Upper lobe of right lung (tissue), 1 donor: ENCODE data around the gene TPRN. TPM values are rescaled to one million over a fixed set of nuclear protein-coding genes. Genes with fewer than 3 reads are reported as not detected.
A peak's percentile ranks its signal among the peaks of the same experiment; 100 is the strongest.

ENCODE experiments used
- ATAC-seq: fragments of 200-7000 bp; cut with Tn5 transposase; one replicate; pipeline ENCODE4 v1.9.1; 2020; ENCODE audit warnings: mild to moderate bottlenecking, moderate library complexity
- DNase-seq: peaks from one replicate; pipeline ENCODE4 v3.0.0-alpha.2; 2020
- H3K27ac ChIP-seq: fragments of 200-600 bp; one replicate; pipeline ENCODE4 v1.8.0; 2022
- H3K27me3 ChIP-seq: fragments of 200-600 bp; one replicate; pipeline ENCODE4 v1.8.0; 2022; ENCODE audit warnings: mild to moderate bottlenecking
- H3K36me3 ChIP-seq: fragments of 200-600 bp; one replicate; pipeline ENCODE4 v1.8.0; 2022
- H3K4me1 ChIP-seq: fragments of 200-600 bp; one replicate; pipeline ENCODE4 v1.8.0; 2022
- H3K4me3 ChIP-seq: fragments of 200-600 bp; one replicate; pipeline ENCODE4 v1.8.0; 2022; ENCODE audit warnings: mild to moderate bottlenecking
- H3K9me3 ChIP-seq: fragments of 200-600 bp; one replicate; pipeline ENCODE4 v1.8.0; 2022
- CTCF ChIP-seq: fragments of 200-600 bp; IDR thresholded peaks from one replicate; pipeline ENCODE4 v1.8.0; 2022; ENCODE audit warnings: antibody characterized with exemption
- intact Hi-C: fragments of 100-400 bp; cut with DNase I; formaldehyde crosslinking; loops from one replicate; pipeline ENCODE4 v1.11.0; 2022
- total RNA-seq: library from RNA; stranded (reverse); fragmentation: NEBNext Ultra II Directional; extraction: Animal tissue kit (Norgen Biotek cat#: 25700); gene quantifications from one replicate; pipeline ENCODE4 v1.2.1, GENCODE V29; 2021
- donor health status: DM: no; HTN: yes; CAD: no; lungs with severe emphysema.

The TPRN gene
- total RNA-seq, 1 donor from 2014 or later = 22.3 TPM

DNA sequence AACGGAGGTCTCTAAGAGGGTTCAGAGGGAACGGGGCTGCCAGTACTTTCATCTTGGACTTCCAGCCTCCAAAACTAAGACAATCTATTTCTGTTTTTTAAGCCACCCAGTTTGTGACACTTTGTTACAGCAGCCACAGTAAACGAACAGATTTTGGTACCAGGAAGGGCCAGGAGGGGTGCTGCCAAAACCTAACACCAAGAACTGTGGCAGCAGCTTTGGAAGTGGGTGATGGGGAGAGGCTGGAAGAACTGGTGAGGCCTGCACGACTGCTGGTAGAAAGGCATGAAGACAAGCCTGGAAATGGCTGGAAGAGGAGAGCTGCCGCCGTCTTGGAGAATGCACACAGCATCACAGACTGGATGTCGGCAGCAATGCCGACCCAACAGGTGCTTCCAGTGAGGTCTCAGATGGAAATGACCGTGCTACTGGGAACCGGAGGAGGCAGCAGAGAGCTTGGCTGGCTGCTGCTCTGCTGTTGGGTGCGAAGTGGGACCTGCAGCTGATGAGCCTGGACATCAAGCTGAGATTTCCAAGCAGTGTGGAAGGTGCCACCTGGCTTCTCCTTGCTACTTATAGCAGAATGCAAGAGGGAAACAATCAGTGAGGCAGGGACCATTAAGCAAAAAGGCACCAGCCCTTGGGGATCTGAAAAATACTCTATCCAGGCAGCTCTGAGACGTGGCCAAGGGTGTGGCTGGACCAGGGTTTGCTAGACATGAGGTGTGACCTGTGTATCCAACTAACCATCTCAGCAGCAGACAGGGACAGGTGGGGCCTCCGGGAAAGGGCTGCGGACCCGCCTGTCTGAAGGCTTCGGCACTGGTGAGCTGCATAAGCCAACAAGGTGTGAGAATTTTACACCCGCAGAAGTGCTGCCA is 24.0 kb downstream of the TPRN start:
- DNase-seq (no peak), ATAC-seq (peak; percentile 35)
- Histone ChIP-seq H3K4me1 (no peaks in the 10 kb centered on the region), H3K36me3 (peaks cover 36% of the 10 kb centered on the region), H3K4me3 (no peak overlapping the region), H3K27me3 (peaks cover 15% of the 10 kb centered on the region), H3K9me3 (no peaks in the 10 kb centered on the region), H3K27ac (no peak overlapping the region)
- TF ChIP-seq CTCF = peak; percentile 43
- intact Hi-C loops = no loop called here

DNA sequence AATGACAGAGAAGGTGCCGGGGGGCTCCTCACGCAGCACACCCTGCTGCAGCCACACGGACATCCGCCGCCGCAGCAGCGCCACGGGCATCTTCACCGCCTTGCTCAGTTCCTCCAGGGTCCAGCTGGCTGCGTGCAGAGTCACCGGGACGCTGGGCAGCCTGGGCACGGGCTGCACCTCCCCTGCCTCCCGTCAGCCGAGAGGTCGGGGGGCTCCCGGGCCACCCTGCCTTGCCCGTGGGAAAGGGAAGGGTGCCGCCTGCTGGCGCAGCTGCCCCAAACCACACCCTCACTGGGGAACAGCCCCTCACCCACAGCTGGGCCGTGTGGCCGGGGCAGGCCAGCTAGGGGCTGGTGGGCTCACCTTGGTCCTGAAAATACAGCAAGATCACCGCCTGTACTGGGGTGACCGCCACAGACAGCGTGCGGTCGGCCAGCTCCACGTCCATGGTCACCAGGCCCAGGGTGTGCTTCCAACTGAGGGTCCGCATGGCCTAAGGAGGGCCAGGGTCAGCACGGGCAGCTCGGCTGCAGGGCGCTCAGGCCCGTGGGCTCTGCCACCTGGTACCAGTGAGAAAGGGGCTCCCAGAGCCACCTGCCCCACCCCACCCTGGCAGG is 25.1 kb downstream of the TPRN start:
- no peak for TF ChIP-seq CTCF
- Histone ChIP-seq H3K9me3 (no peaks in the 10 kb centered on the region), H3K36me3 (peaks cover 26% of the 10 kb centered on the region), H3K4me1 (no peaks in the 10 kb centered on the region), H3K27ac (no peak overlapping the region), H3K4me3 (no peak overlapping the region), H3K27me3 (peaks cover 24% of the 10 kb centered on the region)
- DNase-seq (no peak), ATAC-seq (no peak)
- intact Hi-C loops = no loop called here

GRCh38 chr9:137174722-137175293 is 25.7 kb downstream of the TPRN start:
- intact Hi-C loops = no loop called here
- no peaks in the 10 kb centered on the region for H3K4me1 ChIP-seq
- no peak overlapping the region for H3K4me3 ChIP-seq
- DNase-seq (no peak), ATAC-seq (peak; percentile 4)
- peaks cover 19% of the 10 kb centered on the region for H3K36me3 ChIP-seq
- TF ChIP-seq CTCF = no peak
- no peak overlapping the region for H3K27ac ChIP-seq
- no peaks in the 10 kb centered on the region for H3K9me3 ChIP-seq
- H3K27me3 ChIP-seq = peaks cover 31% of the 10 kb centered on the region

GRCh38 chr9:137173796-137174664 is 26.5 kb downstream of the TPRN start:
- no peak for TF ChIP-seq CTCF
- ATAC-seq = no peak
- DNase-seq = no peak
- peaks cover 4% of the 10 kb centered on the region for H3K4me1 ChIP-seq
- H3K27me3 ChIP-seq = peaks cover 39% of the 10 kb centered on the region
- no peak overlapping the region for H3K27ac ChIP-seq
- no peaks in the 10 kb centered on the region for H3K9me3 ChIP-seq
- H3K36me3 ChIP-seq = peaks cover 13% of the 10 kb centered on the region
- intact Hi-C loops = no loop called here
- no peak overlapping the region for H3K4me3 ChIP-seq
